ENCODE data around the gene CEP170B. TPM values are rescaled to one million over a fixed set of nuclear protein-coding genes. Genes with fewer than 3 reads are reported as not detected.

Gene CEP170B
- polyA plus RNA-seq, 4 donors: 24.9 to 33.9 (median 31.1) TPM

DNA sequence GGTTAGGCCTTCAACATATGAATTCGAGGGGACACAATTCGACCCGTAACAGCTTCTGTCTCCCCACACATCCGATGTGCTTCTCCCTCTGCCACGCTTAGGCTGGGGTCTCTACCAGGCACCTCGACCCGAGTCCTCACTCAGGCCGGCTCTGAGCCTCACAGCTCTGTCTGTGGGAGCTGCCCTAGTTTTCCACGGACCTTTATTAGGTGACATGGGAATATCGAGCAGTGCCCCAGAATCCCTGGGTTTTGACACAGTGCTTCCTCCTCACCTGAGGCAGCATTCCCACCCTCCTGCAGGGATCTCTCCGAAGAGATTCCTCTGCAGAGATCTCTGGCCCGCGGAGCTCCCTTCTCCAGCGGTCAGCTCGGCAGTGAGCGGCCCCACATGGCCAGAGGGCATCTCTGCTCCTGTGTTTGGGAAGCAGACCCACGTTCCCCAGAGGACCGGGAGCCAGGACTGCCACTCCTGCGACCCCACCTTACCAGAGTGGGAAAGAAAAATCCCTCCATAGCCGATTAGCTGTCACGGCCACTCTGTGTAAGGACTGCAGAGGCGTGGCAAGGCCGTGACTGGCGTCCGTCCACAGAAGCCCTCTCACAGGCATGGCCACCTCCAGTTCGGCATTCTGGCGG, 43.0 kb upstream of the CEP170B start:
- peaks cover 0 to 15% of the 10 kb centered on the region in 2 donors for H3K9me3 ChIP-seq (ENCODE audit: control insufficient read depth in 2 of 2, insufficient read depth in 1 of 2, low read depth in 1 of 2, low read length in 1 of 2)
- peaks cover 0 to 13% (median 0%) of the 10 kb centered on the region in 3 donors for H3K4me1 ChIP-seq (ENCODE audit: control insufficient read depth in 3 of 3, insufficient read depth in 2 of 3, low read depth in 1 of 3, low read length in 2 of 3)
- DNase-seq (no peak), FAIRE-seq (no peak)
- H3K36me3 ChIP-seq (ENCODE audit: control insufficient read depth in 3 of 3, insufficient read depth in 2 of 3, low read depth in 1 of 3, low read length in 3 of 3): no peaks in the 10 kb centered on the region
- WGBS, 3 donors: 87 to 89% (median 88%) methylated on average over 27 of the region's 27 CpGs
- no peak overlapping the region for H3K27ac ChIP-seq (ENCODE audit: low read depth in 1 of 3, low read length in 2 of 3)
- H3K4me3 ChIP-seq (ENCODE audit: low read depth in 1 of 3, low read length in 3 of 3): no peak overlapping the region
- H3K27me3 ChIP-seq (ENCODE audit: control insufficient read depth in 3 of 3, insufficient read depth in 3 of 3, low read length in 3 of 3): peaks cover 0 to 16% (median 0%) of the 10 kb centered on the region in 3 donors

- FAIRE-seq (no peak), DNase-seq (no peak)
- Histone ChIP-seq H3K27me3 (ENCODE audit: control insufficient read depth in 3 of 3, insufficient read depth in 3 of 3, low read length in 3 of 3) (peaks cover 0 to 16% (median 0%) of the 10 kb centered on the region in 3 donors), H3K9me3 (ENCODE audit: control insufficient read depth in 2 of 2, insufficient read depth in 1 of 2, low read depth in 1 of 2, low read length in 1 of 2) (peaks cover 0 to 12% of the 10 kb centered on the region in 2 donors), H3K36me3 (ENCODE audit: control insufficient read depth in 3 of 3, insufficient read depth in 2 of 3, low read depth in 1 of 3, low read length in 3 of 3) (no peaks in the 10 kb centered on the region), H3K27ac (ENCODE audit: low read depth in 1 of 3, low read length in 2 of 3) (no peak overlapping the region), H3K4me3 (ENCODE audit: low read depth in 1 of 3, low read length in 3 of 3) (no peak overlapping the region), H3K4me1 (ENCODE audit: control insufficient read depth in 3 of 3, insufficient read depth in 2 of 3, low read depth in 1 of 3, low read length in 2 of 3) (peaks cover 0 to 16% (median 3%) of the 10 kb centered on the region in 3 donors)
- WGBS, 3 donors: 86 to 87% (median 87%) methylated on average over 22 of the region's 22 CpGs
Measured at GRCh38 chr14:104822821-104823615, 42.0 kb upstream of the CEP170B start.

GRCh38 chr14:104824353-104824997, 40.6 kb upstream of the CEP170B start:
- 92 to 98% (median 97%) methylated on average over 2 of the region's 2 CpGs for WGBS, 3 donors
- FAIRE-seq: no peak

GRCh38 chr14:104826189-104826860, 38.7 kb upstream of the CEP170B start:
- DNase-seq: peak; percentile 83 to 92
- WGBS, 3 donors: 0 to 1% (median 1%) methylated on average over 30 to 54 of the region's 54 CpGs
- H3K9me3 ChIP-seq (ENCODE audit: control insufficient read depth in 2 of 2, insufficient read depth in 1 of 2, low read depth in 1 of 2, low read length in 1 of 2): peaks cover 0 to 8% of the 10 kb centered on the region in 2 donors
- no peaks in the 10 kb centered on the region for H3K36me3 ChIP-seq (ENCODE audit: control insufficient read depth in 3 of 3, insufficient read depth in 2 of 3, low read depth in 1 of 3, low read length in 3 of 3)
- peaks cover 0 to 16% (median 0%) of the 10 kb centered on the region in 3 donors for H3K27me3 ChIP-seq (ENCODE audit: control insufficient read depth in 3 of 3, insufficient read depth in 3 of 3, low read length in 3 of 3)
- peak overlapping the region; percentile 35 to 68 (median 59) for H3K4me3 ChIP-seq (ENCODE audit: low read depth in 1 of 3, low read length in 3 of 3)
- no peak for FAIRE-seq
- peaks cover 0 to 11% (median 3%) of the 10 kb centered on the region in 3 donors for H3K4me1 ChIP-seq (ENCODE audit: control insufficient read depth in 3 of 3, insufficient read depth in 2 of 3, low read depth in 1 of 3, low read length in 2 of 3)
- peak overlapping the region; percentile 49 to 79 (median 77) for H3K27ac ChIP-seq (ENCODE audit: low read depth in 1 of 3, low read length in 2 of 3)

More at GRCh38 chr14:104824353-104824997, 40.6 kb upstream of the CEP170B start:
- no peak overlapping the region for H3K4me3 ChIP-seq (ENCODE audit: low read depth in 1 of 3, low read length in 3 of 3)
- no peaks in the 10 kb centered on the region for H3K36me3 ChIP-seq (ENCODE audit: control insufficient read depth in 3 of 3, insufficient read depth in 2 of 3, low read depth in 1 of 3, low read length in 3 of 3)
- no peak overlapping the region for H3K27ac ChIP-seq (ENCODE audit: low read depth in 1 of 3, low read length in 2 of 3)
- H3K4me1 ChIP-seq (ENCODE audit: control insufficient read depth in 3 of 3, insufficient read depth in 2 of 3, low read depth in 1 of 3, low read length in 2 of 3): peaks cover 0 to 17% (median 3%) of the 10 kb centered on the region in 3 donors
- H3K9me3 ChIP-seq (ENCODE audit: control insufficient read depth in 2 of 2, insufficient read depth in 1 of 2, low read depth in 1 of 2, low read length in 1 of 2): peaks cover 0 to 8% of the 10 kb centered on the region in 2 donors
- DNase-seq: no peak
- H3K27me3 ChIP-seq (ENCODE audit: control insufficient read depth in 3 of 3, insufficient read depth in 3 of 3, low read length in 3 of 3): peaks cover 0 to 16% (median 0%) of the 10 kb centered on the region in 3 donors

GRCh38 chr14:104826861-104827176, 38.2 kb upstream of the CEP170B start:
- H3K9me3 ChIP-seq (ENCODE audit: control insufficient read depth in 2 of 2, insufficient read depth in 1 of 2, low read depth in 1 of 2, low read length in 1 of 2): peaks cover 0 to 8% of the 10 kb centered on the region in 2 donors
- no peaks in the 10 kb centered on the region for H3K36me3 ChIP-seq (ENCODE audit: control insufficient read depth in 3 of 3, insufficient read depth in 2 of 3, low read depth in 1 of 3, low read length in 3 of 3)
- DNase-seq: no peak
- H3K27me3 ChIP-seq (ENCODE audit: control insufficient read depth in 3 of 3, insufficient read depth in 3 of 3, low read length in 3 of 3): peaks cover 0 to 16% (median 0%) of the 10 kb centered on the region in 3 donors
- FAIRE-seq: no peak
- peak overlapping the region in 2 of 3 donors; percentile 77 to 79 for H3K27ac ChIP-seq (ENCODE audit: low read depth in 1 of 3, low read length in 2 of 3)
- H3K4me1 ChIP-seq (ENCODE audit: control insufficient read depth in 3 of 3, insufficient read depth in 2 of 3, low read depth in 1 of 3, low read length in 2 of 3): peaks cover 0 to 11% (median 3%) of the 10 kb centered on the region in 3 donors
- peak overlapping the region; percentile 35 to 68 (median 56) for H3K4me3 ChIP-seq (ENCODE audit: low read depth in 1 of 3, low read length in 3 of 3)
- WGBS, 3 donors: 0 to 4% (median 3%) methylated on average over 22 to 27 of the region's 27 CpGs

DNA sequence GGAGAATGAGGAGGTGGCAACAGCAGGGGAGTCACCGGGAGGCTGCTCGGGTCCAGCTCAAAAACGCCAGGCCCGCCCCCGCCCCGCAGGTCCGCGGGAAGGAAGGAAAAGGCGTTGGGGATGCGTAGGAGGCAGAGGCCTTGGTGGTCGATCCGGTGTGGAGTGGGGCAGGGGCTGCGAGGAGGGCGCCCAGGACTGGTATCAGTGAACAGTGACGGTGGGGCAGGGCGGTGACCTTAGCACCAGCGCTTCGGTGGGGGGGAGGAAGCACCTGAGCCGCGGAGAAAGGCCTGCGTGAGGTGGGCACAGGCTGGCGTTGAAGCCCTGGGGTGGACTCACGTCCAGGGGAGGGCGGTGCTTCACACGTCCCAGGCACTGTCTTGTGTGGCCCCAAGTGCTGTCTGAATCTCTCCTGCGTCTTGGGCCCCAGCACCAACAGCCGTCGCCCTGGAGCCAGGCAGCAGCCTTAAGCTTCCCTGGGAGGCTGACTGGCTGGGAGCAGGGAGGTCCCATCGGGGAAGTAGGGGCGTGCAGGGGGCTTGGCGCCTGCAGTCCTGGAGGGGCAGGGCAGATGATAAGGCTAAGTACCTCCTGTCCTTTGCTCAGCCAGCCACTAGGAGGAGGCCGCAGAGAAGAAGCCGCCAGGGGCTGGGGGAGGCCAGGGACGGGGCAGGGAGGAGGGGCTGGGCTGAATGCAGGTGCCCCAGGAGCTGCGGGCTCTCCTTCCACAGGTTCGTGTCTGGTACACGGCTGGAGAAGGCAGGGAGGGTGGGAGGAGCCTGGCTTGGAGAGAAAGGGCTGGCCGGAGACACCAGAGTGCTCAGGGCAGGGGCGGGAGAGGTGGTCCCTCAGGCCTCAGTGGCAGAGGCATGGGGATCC, 37.7 kb upstream of the CEP170B start:
- H3K27ac ChIP-seq (ENCODE audit: low read depth in 1 of 3, low read length in 2 of 3): peak overlapping the region in 2 of 3 donors; percentile 77 to 79
- no peak for FAIRE-seq
- H3K27me3 ChIP-seq (ENCODE audit: control insufficient read depth in 3 of 3, insufficient read depth in 3 of 3, low read length in 3 of 3): peaks cover 0 to 16% (median 0%) of the 10 kb centered on the region in 3 donors
- peak overlapping the region in 2 of 3 donors; percentile 56 to 68 for H3K4me3 ChIP-seq (ENCODE audit: low read depth in 1 of 3, low read length in 3 of 3)
- no peaks in the 10 kb centered on the region for H3K36me3 ChIP-seq (ENCODE audit: control insufficient read depth in 3 of 3, insufficient read depth in 2 of 3, low read depth in 1 of 3, low read length in 3 of 3)
- DNase-seq: peak; percentile 67 to 88
- H3K4me1 ChIP-seq (ENCODE audit: control insufficient read depth in 3 of 3, insufficient read depth in 2 of 3, low read depth in 1 of 3, low read length in 2 of 3): peaks cover 0 to 11% (median 3%) of the 10 kb centered on the region in 3 donors
- peaks cover 0 to 8% of the 10 kb centered on the region in 2 donors for H3K9me3 ChIP-seq (ENCODE audit: control insufficient read depth in 2 of 2, insufficient read depth in 1 of 2, low read depth in 1 of 2, low read length in 1 of 2)
- WGBS, 3 donors: 2 to 7% (median 6%) methylated on average over 36 to 39 of the region's 39 CpGs

GRCh38 chr14:104830781-104831180, 34.3 kb upstream of the CEP170B start:
- Histone ChIP-seq H3K9me3 (ENCODE audit: control insufficient read depth in 2 of 2, insufficient read depth in 1 of 2, low read depth in 1 of 2, low read length in 1 of 2) (no peaks in the 10 kb centered on the region), H3K27ac (ENCODE audit: low read depth in 1 of 3, low read length in 2 of 3) (no peak overlapping the region), H3K36me3 (ENCODE audit: control insufficient read depth in 3 of 3, insufficient read depth in 2 of 3, low read depth in 1 of 3, low read length in 3 of 3) (no peaks in the 10 kb centered on the region), H3K4me3 (ENCODE audit: low read depth in 1 of 3, low read length in 3 of 3) (no peak overlapping the region), H3K27me3 (ENCODE audit: control insufficient read depth in 3 of 3, insufficient read depth in 3 of 3, low read length in 3 of 3) (peaks cover 0 to 5% (median 0%) of the 10 kb centered on the region in 3 donors), H3K4me1 (ENCODE audit: control insufficient read depth in 3 of 3, insufficient read depth in 2 of 3, low read depth in 1 of 3, low read length in 2 of 3) (peaks cover 0 to 9% (median 3%) of the 10 kb centered on the region in 3 donors)
- FAIRE-seq (no peak), DNase-seq (no peak)
- 71 to 79% (median 71%) methylated on average over 9 of the region's 9 CpGs for WGBS, 3 donors
